ENCODE results near the gene ZMYND19. TPM values are rescaled to one million over a fixed set of nuclear protein-coding genes. Genes with fewer than 3 reads are reported as not detected.

ZMYND19 gene
- total RNA-seq, 1 experiment from 2014 or later = 77.9 TPM

DNA sequence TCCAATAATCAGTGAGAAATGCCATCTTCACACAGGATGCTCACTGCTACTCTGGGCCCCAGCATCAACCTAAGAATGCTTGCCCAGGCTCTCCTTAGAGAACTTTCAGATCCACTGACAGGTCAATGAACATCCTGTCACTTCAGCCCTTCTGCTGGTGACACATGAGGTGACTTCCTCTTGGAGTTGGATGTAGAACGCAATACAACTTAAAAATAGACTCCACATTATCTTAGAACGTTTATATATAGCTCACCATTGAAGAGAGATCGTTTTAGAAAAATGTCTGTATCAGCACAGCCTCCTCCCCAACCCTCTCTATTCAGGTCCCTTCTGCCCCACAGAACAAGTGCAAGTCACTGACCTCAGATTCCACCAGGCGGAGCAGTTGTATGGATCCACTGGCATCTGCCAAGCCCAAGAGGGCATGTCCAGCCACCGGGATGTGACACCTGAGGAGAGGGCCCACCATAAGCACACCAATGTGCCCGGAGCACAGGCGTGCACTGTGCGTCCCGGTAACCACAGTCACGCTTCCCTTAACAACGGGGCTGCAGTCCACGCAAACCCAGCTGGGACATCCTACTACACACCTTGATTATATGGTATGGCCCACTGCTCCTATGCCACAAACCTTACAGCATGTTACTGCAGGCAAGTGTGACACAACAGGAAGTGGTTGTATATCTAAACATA lies 14.4 kb downstream of the ZMYND19 start (continued):
- TF ChIP-seq, protein P1, sequence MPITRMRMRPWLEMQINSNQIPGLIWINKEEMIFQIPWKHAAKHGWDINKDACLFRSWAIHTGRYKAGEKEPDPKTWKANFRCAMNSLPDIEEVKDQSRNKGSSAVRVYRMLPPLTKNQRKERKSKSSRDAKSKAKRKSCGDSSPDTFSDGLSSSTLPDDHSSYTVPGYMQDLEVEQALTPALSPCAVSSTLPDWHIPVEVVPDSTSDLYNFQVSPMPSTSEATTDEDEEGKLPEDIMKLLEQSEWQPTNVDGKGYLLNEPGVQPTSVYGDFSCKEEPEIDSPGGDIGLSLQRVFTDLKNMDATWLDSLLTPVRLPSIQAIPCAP (CRISPR knock-in tag; IDR thresholded peaks at IDR 0.05) = no peak
- TF ChIP-seq, protein P2, sequence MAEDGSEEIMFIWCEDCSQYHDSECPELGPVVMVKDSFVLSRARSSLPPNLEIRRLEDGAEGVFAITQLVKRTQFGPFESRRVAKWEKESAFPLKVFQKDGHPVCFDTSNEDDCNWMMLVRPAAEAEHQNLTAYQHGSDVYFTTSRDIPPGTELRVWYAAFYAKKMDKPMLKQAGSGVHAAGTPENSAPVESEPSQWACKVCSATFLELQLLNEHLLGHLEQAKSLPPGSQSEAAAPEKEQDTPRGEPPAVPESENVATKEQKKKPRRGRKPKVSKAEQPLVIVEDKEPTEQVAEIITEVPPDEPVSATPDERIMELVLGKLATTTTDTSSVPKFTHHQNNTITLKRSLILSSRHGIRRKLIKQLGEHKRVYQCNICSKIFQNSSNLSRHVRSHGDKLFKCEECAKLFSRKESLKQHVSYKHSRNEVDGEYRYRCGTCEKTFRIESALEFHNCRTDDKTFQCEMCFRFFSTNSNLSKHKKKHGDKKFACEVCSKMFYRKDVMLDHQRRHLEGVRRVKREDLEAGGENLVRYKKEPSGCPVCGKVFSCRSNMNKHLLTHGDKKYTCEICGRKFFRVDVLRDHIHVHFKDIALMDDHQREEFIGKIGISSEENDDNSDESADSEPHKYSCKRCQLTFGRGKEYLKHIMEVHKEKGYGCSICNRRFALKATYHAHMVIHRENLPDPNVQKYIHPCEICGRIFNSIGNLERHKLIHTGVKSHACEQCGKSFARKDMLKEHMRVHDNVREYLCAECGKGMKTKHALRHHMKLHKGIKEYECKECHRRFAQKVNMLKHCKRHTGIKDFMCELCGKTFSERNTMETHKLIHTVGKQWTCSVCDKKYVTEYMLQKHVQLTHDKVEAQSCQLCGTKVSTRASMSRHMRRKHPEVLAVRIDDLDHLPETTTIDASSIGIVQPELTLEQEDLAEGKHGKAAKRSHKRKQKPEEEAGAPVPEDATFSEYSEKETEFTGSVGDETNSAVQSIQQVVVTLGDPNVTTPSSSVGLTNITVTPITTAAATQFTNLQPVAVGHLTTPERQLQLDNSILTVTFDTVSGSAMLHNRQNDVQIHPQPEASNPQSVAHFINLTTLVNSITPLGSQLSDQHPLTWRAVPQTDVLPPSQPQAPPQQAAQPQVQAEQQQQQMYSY (CRISPR knock-in tag; IDR thresholded peaks at IDR 0.05) = no peak
- no peak for TF ChIP-seq ZNF219 (CRISPR knock-in tag; IDR thresholded peaks at IDR 0.05; ENCODE audit: borderline replicate concordance)
- no peak for TF ChIP-seq JUN (CRISPR knock-in tag; IDR thresholded peaks at IDR 0.05)
- no peak for TF ChIP-seq MYBL2 (CRISPR knock-in tag; IDR thresholded peaks at IDR 0.05)
- no peak for TF ChIP-seq SMAD3 (CRISPR knock-in tag; IDR thresholded peaks at IDR 0.05; ENCODE audit: borderline replicate concordance)
- no peak for TF ChIP-seq RELA (CRISPR knock-in tag; IDR thresholded peaks at IDR 0.05; ENCODE audit: borderline replicate concordance)

DNA sequence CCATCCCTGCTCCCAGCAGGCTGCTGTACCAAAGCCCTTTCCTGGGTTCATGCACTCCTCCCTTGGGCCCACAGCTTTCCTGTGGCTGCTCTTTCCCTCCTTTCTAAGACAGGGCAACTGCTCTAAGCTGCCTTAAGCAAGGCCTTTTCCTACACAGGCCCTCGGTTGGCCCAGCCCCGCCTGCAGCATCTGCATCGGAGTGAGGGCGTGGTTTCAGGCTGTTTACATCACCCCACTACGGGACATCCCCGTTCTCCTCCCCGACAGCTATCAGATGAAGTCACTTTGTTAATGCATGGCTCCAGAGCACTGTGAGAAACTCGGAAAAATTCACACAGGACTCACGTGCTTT lies 15.0 kb downstream of the ZMYND19 start:
- CTCF ChIA-PET = no interaction called here
- POLR2A ChIA-PET = no interaction called here
- Mint-ChIP-seq H3K36me3 (peaks cover 45% of the 10 kb centered on the region), H3K4me3 (no peak overlapping the region), H3K9me3 (no peaks in the 10 kb centered on the region), H3K27me3 (ENCODE audit: low read depth) (no peaks in the 10 kb centered on the region), H3K4me1 (peaks cover 22% of the 10 kb centered on the region), H3K27ac (peak overlapping the region; percentile 68)
- TF ChIP-seq ZNF423 (CRISPR knock-in tag; IDR thresholded peaks at IDR 0.05) = no peak
- TF ChIP-seq, protein P3, sequence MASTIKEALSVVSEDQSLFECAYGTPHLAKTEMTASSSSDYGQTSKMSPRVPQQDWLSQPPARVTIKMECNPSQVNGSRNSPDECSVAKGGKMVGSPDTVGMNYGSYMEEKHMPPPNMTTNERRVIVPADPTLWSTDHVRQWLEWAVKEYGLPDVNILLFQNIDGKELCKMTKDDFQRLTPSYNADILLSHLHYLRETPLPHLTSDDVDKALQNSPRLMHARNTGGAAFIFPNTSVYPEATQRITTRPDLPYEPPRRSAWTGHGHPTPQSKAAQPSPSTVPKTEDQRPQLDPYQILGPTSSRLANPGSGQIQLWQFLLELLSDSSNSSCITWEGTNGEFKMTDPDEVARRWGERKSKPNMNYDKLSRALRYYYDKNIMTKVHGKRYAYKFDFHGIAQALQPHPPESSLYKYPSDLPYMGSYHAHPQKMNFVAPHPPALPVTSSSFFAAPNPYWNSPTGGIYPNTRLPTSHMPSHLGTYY (CRISPR knock-in tag; IDR thresholded peaks at IDR 0.05) = no peak
- ATAC-seq (no peak), DNase-seq (ENCODE audit: low spot score) (no peak)

DNA sequence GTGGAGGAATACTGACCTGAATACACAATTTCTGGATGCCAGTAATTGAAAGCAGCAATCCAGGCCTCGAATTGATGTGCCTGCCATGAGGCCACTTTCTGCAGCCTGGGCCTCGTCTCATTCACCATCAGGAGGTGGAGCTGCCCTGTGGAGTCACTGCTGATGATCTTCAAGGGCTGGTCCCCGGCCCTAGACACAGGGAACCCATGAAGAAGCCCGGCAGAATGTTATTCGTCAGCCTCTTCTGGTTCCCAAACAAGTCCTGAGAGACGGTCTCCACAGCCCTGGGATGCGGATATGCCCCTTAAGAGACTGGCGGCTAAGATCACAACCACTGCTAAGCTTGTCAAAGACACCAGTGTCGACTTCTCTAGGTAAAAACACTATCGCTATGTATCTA lies 16.1 kb downstream of the ZMYND19 start:
- H3K4me1 Mint-ChIP-seq = peaks cover 13% of the 10 kb centered on the region
- H3K36me3 Mint-ChIP-seq = peaks cover 48% of the 10 kb centered on the region
- H3K27me3 Mint-ChIP-seq (ENCODE audit: low read depth) = no peaks in the 10 kb centered on the region
- ATAC-seq (no peak), DNase-seq (ENCODE audit: low spot score) (no peak)
- no peak overlapping the region for H3K27ac Mint-ChIP-seq
- ChIA-PET POLR2A (no interaction called here), CTCF (no interaction called here)
- H3K9me3 Mint-ChIP-seq = no peaks in the 10 kb centered on the region
- H3K4me3 Mint-ChIP-seq = no peak overlapping the region
- TF ChIP-seq JUN (CRISPR knock-in tag; IDR thresholded peaks at IDR 0.05) = no peak
- TF ChIP-seq FOXJ3 (CRISPR knock-in tag; IDR thresholded peaks at IDR 0.05; ENCODE audit: borderline replicate concordance) = no peak
- TF ChIP-seq, protein P4, sequence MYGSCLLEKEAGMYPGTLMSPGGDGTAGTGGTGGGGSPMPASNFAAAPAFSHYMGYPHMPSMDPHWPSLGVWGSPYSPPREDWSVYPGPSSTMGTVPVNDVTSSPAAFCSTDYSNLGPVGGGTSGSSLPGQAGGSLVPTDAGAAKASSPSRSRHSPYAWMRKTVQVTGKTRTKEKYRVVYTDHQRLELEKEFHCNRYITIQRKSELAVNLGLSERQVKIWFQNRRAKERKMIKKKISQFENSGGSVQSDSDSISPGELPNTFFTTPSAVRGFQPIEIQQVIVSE (CRISPR knock-in tag; IDR thresholded peaks at IDR 0.05; ENCODE audit: borderline replicate concordance) = no peak
- TF ChIP-seq, protein P5, sequence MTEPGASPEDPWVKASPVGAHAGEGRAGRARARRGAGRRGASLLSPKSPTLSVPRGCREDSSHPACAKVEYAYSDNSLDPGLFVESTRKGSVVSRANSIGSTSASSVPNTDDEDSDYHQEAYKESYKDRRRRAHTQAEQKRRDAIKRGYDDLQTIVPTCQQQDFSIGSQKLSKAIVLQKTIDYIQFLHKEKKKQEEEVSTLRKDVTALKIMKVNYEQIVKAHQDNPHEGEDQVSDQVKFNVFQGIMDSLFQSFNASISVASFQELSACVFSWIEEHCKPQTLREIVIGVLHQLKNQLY (CRISPR knock-in tag; IDR thresholded peaks at IDR 0.05) = no peak
- TF ChIP-seq, protein P6, sequence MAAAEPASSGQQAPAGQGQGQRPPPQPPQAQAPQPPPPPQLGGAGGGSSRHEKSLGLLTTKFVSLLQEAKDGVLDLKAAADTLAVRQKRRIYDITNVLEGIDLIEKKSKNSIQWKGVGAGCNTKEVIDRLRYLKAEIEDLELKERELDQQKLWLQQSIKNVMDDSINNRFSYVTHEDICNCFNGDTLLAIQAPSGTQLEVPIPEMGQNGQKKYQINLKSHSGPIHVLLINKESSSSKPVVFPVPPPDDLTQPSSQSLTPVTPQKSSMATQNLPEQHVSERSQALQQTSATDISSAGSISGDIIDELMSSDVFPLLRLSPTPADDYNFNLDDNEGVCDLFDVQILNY (CRISPR knock-in tag; IDR thresholded peaks at IDR 0.05) = no peak
- TF ChIP-seq MXD4 (CRISPR knock-in tag; IDR thresholded peaks at IDR 0.05; ENCODE audit: borderline replicate concordance) = no peak
- TF ChIP-seq NFE2L1 (CRISPR knock-in tag; IDR thresholded peaks at IDR 0.05) = no peak
- TF ChIP-seq GRHL2 (CRISPR knock-in tag; IDR thresholded peaks at IDR 0.05; ENCODE audit: insufficient replicate concordance, severe bottlenecking) = no peak
- TF ChIP-seq TEAD1 (CRISPR knock-in tag; IDR thresholded peaks at IDR 0.05) = no peak
- TF ChIP-seq, protein P7, sequence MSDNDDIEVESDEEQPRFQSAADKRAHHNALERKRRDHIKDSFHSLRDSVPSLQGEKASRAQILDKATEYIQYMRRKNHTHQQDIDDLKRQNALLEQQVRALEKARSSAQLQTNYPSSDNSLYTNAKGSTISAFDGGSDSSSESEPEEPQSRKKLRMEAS (CRISPR knock-in tag; IDR thresholded peaks at IDR 0.05) = no peak
- TF ChIP-seq RELA (CRISPR knock-in tag; IDR thresholded peaks at IDR 0.05; ENCODE audit: borderline replicate concordance) = no peak
- TF ChIP-seq, protein P8, sequence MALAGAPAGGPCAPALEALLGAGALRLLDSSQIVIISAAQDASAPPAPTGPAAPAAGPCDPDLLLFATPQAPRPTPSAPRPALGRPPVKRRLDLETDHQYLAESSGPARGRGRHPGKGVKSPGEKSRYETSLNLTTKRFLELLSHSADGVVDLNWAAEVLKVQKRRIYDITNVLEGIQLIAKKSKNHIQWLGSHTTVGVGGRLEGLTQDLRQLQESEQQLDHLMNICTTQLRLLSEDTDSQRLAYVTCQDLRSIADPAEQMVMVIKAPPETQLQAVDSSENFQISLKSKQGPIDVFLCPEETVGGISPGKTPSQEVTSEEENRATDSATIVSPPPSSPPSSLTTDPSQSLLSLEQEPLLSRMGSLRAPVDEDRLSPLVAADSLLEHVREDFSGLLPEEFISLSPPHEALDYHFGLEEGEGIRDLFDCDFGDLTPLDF (CRISPR knock-in tag; IDR thresholded peaks at IDR 0.05) = no peak
